Measurements from ENCODE around the gene CCDC121. TPM values are rescaled to one million over a fixed set of nuclear protein-coding genes. Genes with fewer than 3 reads are reported as not detected.
"Not testable (repeated sequence)": the region's sequence is repeated elsewhere in the genome, so short reads cannot be mapped to it uniquely, and the experiment has no call there.

Gene CCDC121
- total and polyA plus RNA-seq, 4 donors: 2.2 to 4.5 (median 3.0) TPM

- Histone ChIP-seq H3K27ac (ENCODE audit: low read depth in 1 of 2, low read length in 2 of 2) (no peak overlapping the region), H3K9me3 (ENCODE audit: control insufficient read depth, low read length) (no peaks in the 10 kb centered on the region), H3K36me3 (ENCODE audit: control insufficient read depth in 1 of 2, insufficient read depth in 2 of 2, low read length in 1 of 2) (peaks cover 3 to 8% of the 10 kb centered on the region in 2 donors), H3K27me3 (ENCODE audit: control insufficient read depth in 1 of 2, insufficient read depth in 2 of 2, low read length in 1 of 2) (no peaks in the 10 kb centered on the region), H3K4me1 (ENCODE audit: control insufficient read depth in 1 of 2, insufficient read depth in 2 of 2, low read length in 2 of 2) (no peaks in the 10 kb centered on the region), H3K4me3 (ENCODE audit: low read length in 2 of 2) (no peak overlapping the region)
- WGBS, 2 donors: 70 to 71% methylated on average over 2 of the region's 2 CpGs
- no peak for DNase-seq
- ATAC-seq (ENCODE audit: low FRiP score): no peak
- intact Hi-C loops (cut with DNase I): no loop called here
Observed at GRCh38 chr2:27640722-27641245, 12.0 kb upstream of the CCDC121 start.

DNA sequence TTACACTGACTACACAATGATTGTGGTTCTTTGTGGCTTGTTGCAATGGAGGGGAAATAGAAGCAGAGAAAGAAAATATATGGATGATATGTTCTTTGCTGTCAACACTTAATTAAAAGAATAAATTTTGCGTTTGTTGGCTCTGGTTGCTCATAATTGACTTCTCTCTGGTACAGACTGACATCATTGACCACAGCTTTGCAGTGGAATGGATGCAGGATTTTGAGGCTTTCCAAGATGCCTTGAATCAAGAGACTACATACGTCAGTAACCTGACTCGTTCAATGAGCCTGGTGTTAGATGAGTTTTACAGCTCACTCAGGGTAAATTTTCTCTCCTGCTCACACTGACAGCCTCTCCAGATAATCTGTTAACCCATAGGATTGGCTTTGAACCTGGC is 9.9 kb upstream of the CCDC121 start:
- Histone ChIP-seq H3K4me3 (ENCODE audit: low read length in 2 of 2) (no peak overlapping the region), H3K36me3 (ENCODE audit: control insufficient read depth in 1 of 2, insufficient read depth in 2 of 2, low read length in 1 of 2) (peaks cover 6 to 8% of the 10 kb centered on the region in 2 donors), H3K27me3 (ENCODE audit: control insufficient read depth in 1 of 2, insufficient read depth in 2 of 2, low read length in 1 of 2) (no peaks in the 10 kb centered on the region), H3K9me3 (ENCODE audit: control insufficient read depth, low read length) (no peaks in the 10 kb centered on the region), H3K4me1 (ENCODE audit: control insufficient read depth in 1 of 2, insufficient read depth in 2 of 2, low read length in 2 of 2) (no peaks in the 10 kb centered on the region), H3K27ac (ENCODE audit: low read depth in 1 of 2, low read length in 2 of 2) (no peak overlapping the region)
- intact Hi-C loops (cut with DNase I): no loop called here
- WGBS, 2 donors: 59 to 60% methylated on average over 3 of the region's 3 CpGs
- ATAC-seq (ENCODE audit: low FRiP score): no peak
- DNase-seq: no peak

GRCh38 chr2:27638037-27638637 is 9.3 kb upstream of the CCDC121 start:
- WGBS, 2 donors: 89 to 90% methylated on average over 3 of the region's 3 CpGs
- no peaks in the 10 kb centered on the region for H3K27me3 ChIP-seq (ENCODE audit: control insufficient read depth in 1 of 2, insufficient read depth in 2 of 2, low read length in 1 of 2)
- H3K4me1 ChIP-seq (ENCODE audit: control insufficient read depth in 1 of 2, insufficient read depth in 2 of 2, low read length in 2 of 2): no peaks in the 10 kb centered on the region
- H3K4me3 ChIP-seq (ENCODE audit: low read length in 2 of 2): no peak overlapping the region
- no peaks in the 10 kb centered on the region for H3K9me3 ChIP-seq (ENCODE audit: control insufficient read depth, low read length)
- ATAC-seq (ENCODE audit: low FRiP score): no peak
- H3K27ac ChIP-seq (ENCODE audit: low read depth in 1 of 2, low read length in 2 of 2): no peak overlapping the region
- peaks cover 6 to 8% of the 10 kb centered on the region in 2 donors for H3K36me3 ChIP-seq (ENCODE audit: control insufficient read depth in 1 of 2, insufficient read depth in 2 of 2, low read length in 1 of 2)
- intact Hi-C loops (cut with DNase I): no loop called here
- no peak for DNase-seq

DNA sequence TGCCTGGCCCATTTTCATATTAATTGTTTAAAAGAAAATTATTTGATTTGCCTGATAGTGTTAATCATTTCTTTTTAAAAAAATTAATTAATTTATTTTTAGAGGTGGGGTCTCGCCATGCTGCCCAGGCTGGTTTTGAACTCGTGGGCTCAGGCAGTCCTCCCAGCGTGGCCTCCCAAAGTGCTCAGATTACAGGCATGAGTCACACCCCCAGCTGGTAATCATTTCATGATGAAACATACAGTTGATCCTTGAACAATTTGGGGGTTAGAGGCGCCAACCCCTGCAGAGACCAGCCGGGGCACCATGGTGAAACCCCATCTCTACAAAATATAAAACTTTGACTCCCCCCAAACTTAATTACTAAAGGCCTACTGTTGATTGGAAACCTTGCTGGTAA is 8.0 kb upstream of the CCDC121 start:
- no peaks in the 10 kb centered on the region for H3K4me1 ChIP-seq (ENCODE audit: control insufficient read depth in 1 of 2, insufficient read depth in 2 of 2, low read length in 2 of 2)
- no peak overlapping the region for H3K27ac ChIP-seq (ENCODE audit: low read depth in 1 of 2, low read length in 2 of 2)
- DNase-seq (no peak), ATAC-seq (ENCODE audit: low FRiP score) (no peak)
- no peaks in the 10 kb centered on the region for H3K9me3 ChIP-seq (ENCODE audit: control insufficient read depth, low read length)
- WGBS, 2 donors: 89 to 92% methylated on average over 5 of the region's 5 CpGs
- no peak overlapping the region for H3K4me3 ChIP-seq (ENCODE audit: low read length in 2 of 2)
- no peaks in the 10 kb centered on the region for H3K27me3 ChIP-seq (ENCODE audit: control insufficient read depth in 1 of 2, insufficient read depth in 2 of 2, low read length in 1 of 2)
- intact Hi-C loops (cut with DNase I): no loop called here
- peaks cover 6 to 8% of the 10 kb centered on the region in 2 donors for H3K36me3 ChIP-seq (ENCODE audit: control insufficient read depth in 1 of 2, insufficient read depth in 2 of 2, low read length in 1 of 2)

- no peaks in the 10 kb centered on the region for H3K9me3 ChIP-seq (ENCODE audit: control insufficient read depth, low read length)
- H3K27ac ChIP-seq (ENCODE audit: low read depth in 1 of 2, low read length in 2 of 2): no peak overlapping the region
- ATAC-seq (ENCODE audit: low FRiP score) (no peak), DNase-seq (no peak)
- H3K36me3 ChIP-seq (ENCODE audit: control insufficient read depth in 1 of 2, insufficient read depth in 2 of 2, low read length in 1 of 2): peaks cover 2 to 8% of the 10 kb centered on the region in 2 donors
- intact Hi-C loops (cut with DNase I): no loop called here
- no peak overlapping the region for H3K4me3 ChIP-seq (ENCODE audit: low read length in 2 of 2)
- 96% methylated on average over 2 of the region's 2 CpGs for WGBS, 2 donors
- no peaks in the 10 kb centered on the region for H3K27me3 ChIP-seq (ENCODE audit: control insufficient read depth in 1 of 2, insufficient read depth in 2 of 2, low read length in 1 of 2)
- H3K4me1 ChIP-seq (ENCODE audit: control insufficient read depth in 1 of 2, insufficient read depth in 2 of 2, low read length in 2 of 2): no peaks in the 10 kb centered on the region
Observed at GRCh38 chr2:27634291-27634690, 5.5 kb upstream of the CCDC121 start.

DNA sequence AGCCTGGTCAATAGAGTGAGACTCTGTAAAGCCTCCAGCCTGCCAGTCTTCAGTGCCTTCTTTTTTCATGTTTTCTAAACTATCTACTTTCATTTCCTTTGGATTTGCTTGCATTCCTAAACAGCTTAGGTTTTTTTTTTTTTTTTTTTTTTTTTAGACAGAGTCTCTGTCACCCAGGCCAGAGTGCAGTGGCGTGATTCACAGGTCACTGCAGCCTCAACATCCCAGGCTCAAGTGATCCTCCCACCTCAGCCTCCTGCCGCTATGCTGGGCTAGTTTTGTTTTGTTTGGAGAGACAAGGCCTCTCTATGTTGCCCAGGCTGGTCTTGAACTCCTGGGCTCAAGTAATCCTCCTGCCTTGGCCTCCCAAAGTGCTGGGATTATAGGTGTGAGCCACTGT is 1.4 kb upstream of the CCDC121 start:
- DNase-seq; H3K27me3 ChIP-seq (ENCODE audit: control insufficient read depth in 1 of 2, insufficient read depth in 2 of 2, low read length in 1 of 2); H3K9me3 ChIP-seq (ENCODE audit: control insufficient read depth, low read length); H3K27ac ChIP-seq (ENCODE audit: low read depth in 1 of 2, low read length in 2 of 2); H3K36me3 ChIP-seq (ENCODE audit: control insufficient read depth in 1 of 2, insufficient read depth in 2 of 2, low read length in 1 of 2); H3K4me3 ChIP-seq (ENCODE audit: low read length in 2 of 2); H3K4me1 ChIP-seq (ENCODE audit: control insufficient read depth in 1 of 2, insufficient read depth in 2 of 2, low read length in 2 of 2); intact Hi-C loops (cut with DNase I); ATAC-seq (ENCODE audit: low FRiP score): not testable (repeated sequence)
- 90 to 95% methylated on average over 2 of the region's 2 CpGs for WGBS, 2 donors

DNA sequence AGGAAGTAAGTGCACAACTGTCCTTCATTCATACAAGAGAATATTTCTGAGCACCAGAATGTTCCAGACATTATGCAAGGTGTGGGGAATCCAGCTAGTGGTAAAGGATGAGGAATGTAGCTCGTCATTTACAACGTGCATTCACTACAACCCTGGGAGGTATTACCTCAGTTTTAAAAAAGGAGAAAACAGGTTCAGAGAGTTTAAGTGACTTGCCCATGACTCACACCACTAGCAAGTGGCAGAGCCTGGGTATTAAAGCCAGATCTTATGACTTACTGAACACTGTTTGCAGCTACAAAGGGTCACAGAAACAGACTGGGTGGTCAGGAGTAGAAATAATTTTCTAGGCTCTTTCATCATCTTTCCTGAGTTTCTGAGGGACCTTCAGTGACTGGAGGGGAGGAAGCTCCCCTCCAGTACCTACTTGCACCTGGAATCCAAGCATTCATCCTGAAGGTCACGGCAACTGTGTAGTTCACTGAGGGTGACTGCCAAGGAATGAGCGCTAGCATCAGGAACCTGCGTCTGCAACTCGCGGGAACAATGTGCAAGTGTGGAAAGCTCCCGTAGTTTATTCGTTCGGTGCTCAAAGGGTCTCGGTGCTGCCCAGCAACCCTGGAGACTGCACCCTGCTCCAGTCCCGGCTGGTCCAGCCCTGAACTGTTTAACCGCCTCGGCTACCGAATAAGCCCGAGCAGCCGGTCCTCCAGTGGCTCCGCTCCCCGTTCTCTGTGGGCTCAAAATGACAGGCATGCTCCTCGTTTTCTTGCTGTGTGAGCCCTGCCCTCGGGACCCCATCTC is 647 bp downstream of the CCDC121 start:
- H3K27ac ChIP-seq (ENCODE audit: low read depth in 1 of 2, low read length in 2 of 2): no peak overlapping the region
- H3K4me1 ChIP-seq (ENCODE audit: control insufficient read depth in 1 of 2, insufficient read depth in 2 of 2, low read length in 2 of 2): no peaks in the 10 kb centered on the region
- H3K36me3 ChIP-seq (ENCODE audit: control insufficient read depth in 1 of 2, insufficient read depth in 2 of 2, low read length in 1 of 2): peaks cover 0 to 3% of the 10 kb centered on the region in 2 donors
- H3K4me3 ChIP-seq (ENCODE audit: low read length in 2 of 2): peak overlapping the region; percentile 58 to 64
- peak; percentile 79 for ATAC-seq (ENCODE audit: low FRiP score)
- DNase-seq: peak in 1 of 2 donors; percentile 57
- no peaks in the 10 kb centered on the region for H3K9me3 ChIP-seq (ENCODE audit: control insufficient read depth, low read length)
- 2% methylated on average over 16 to 21 of the region's 21 CpGs for whole genome bisulfite sequencing, 2 donors
- H3K27me3 ChIP-seq (ENCODE audit: control insufficient read depth in 1 of 2, insufficient read depth in 2 of 2, low read length in 1 of 2): no peaks in the 10 kb centered on the region
- intact Hi-C loops (cut with DNase I): loop anchor here in 1 of 2 donors (10.0 kb wide), 1 partner anchor 133 kb away; the partner anchor contains the start of genes FNDC4 and GCKR

DNA sequence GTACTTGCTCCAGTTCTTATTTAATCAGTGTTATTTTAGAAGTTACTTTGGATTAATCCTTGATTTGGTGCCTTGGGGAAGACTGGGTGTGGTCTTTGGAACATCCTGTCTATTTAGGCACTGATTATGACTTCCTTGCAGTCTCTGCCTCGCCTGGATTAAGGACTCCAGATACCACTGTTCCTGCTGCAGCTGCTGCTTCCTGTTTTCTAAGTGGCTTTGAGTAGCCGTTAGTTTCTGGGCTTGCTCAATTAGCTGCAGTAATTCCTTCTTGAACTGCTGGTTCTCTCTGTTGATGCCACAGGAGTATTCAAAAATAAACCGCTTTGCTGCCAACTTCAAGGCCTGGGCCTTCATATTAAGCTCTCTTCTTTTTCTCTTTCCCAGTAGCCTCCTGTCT is 1.9 kb downstream of the CCDC121 start:
- not testable (repeated sequence) for H3K4me1 ChIP-seq (ENCODE audit: control insufficient read depth in 1 of 2, insufficient read depth in 2 of 2, low read length in 2 of 2); ATAC-seq (ENCODE audit: low FRiP score); H3K4me3 ChIP-seq (ENCODE audit: low read length in 2 of 2); H3K36me3 ChIP-seq (ENCODE audit: control insufficient read depth in 1 of 2, insufficient read depth in 2 of 2, low read length in 1 of 2); H3K27ac ChIP-seq (ENCODE audit: low read depth in 1 of 2, low read length in 2 of 2); DNase-seq; H3K9me3 ChIP-seq (ENCODE audit: control insufficient read depth, low read length); H3K27me3 ChIP-seq (ENCODE audit: control insufficient read depth in 1 of 2, insufficient read depth in 2 of 2, low read length in 1 of 2)
- intact Hi-C loops (cut with DNase I): loop anchor here in 1 of 2 donors (10.0 kb wide), 1 partner anchor 132 kb away; the partner anchor contains the start of genes FNDC4 and GCKR
- 80 to 87% methylated on average over 3 of the region's 3 CpGs for WGBS, 2 donors

Measured in aorta (tissue), 5 donors.